ENCODE results near the gene NINL. TPM values are rescaled to one million over a fixed set of nuclear protein-coding genes. Genes with fewer than 3 reads are reported as not detected.

Gene NINL
- total and polyA plus RNA-seq, 2 of the 8 experiments (the other 6 are each of a cell fraction or from before 2014, with no cell fraction given) = 15.3 to 30.0 TPM

DNA sequence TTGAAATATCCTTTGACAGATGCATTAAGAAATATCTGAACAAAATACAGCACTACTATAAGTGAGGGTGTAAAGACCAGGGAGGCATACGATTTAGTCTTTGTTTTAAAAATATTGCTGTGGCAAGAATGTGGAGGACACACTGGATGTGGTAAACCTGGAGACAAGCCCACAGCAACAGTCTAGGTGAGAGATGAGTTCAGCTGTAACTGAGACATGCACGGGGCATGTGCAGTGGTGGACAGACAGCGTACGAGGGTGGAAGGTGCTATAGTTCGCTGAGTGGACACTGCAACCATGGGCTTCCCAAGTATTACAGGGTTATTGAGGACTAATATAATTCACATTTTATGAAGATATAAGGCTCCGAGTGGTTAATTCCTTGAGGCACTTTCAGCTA is 36.7 kb upstream of the NINL start:
- Histone ChIP-seq H3K27me3 (replicated peaks in 1 of 4; ENCODE audit: control insufficient read depth in 3 of 4, extremely low read depth in 1 of 4, insufficient read depth in 3 of 4, low read length in 3 of 4) (peaks cover 0 to 15% (median 4%) of the 10 kb centered on the region in 4 experiments; a peak in 5 of 7 replicates), H3K4me1 (replicated peaks in 1 of 4; ENCODE audit: control insufficient read depth in 3 of 4, insufficient read depth in 4 of 4, low read length in 3 of 4) (peaks cover 0 to 12% (median 5%) of the 10 kb centered on the region in 4 experiments), H3K18ac (ENCODE audit: extremely low read depth, low read length) (no peak overlapping the region), H3K9me3 (ENCODE audit: insufficient read depth in 2 of 2, low read depth in 1 of 2, low read length in 1 of 2) (no peaks in the 10 kb centered on the region), H4K20me1 (replicated peaks in 1 of 2; ENCODE audit: control insufficient read depth in 1 of 2, insufficient read depth in 2 of 2, low read length in 2 of 2) (peaks cover 0 to 4% of the 10 kb centered on the region in 2 experiments), H3K27ac (ENCODE audit: low read depth, low read length) (no peak overlapping the region), H2BK12ac (ENCODE audit: low read depth, low read length) (no peak overlapping the region; the same call in 1 of the 2 replicates), H3K23me2 (ENCODE audit: low read depth, low read length) (peaks cover 15% of the 10 kb centered on the region; the same call in 1 of the 2 replicates), H3K23ac (ENCODE audit: insufficient read length) (no peak overlapping the region), H2BK15ac (ENCODE audit: low read length) (no peak overlapping the region), H4K5ac (ENCODE audit: insufficient read length, low read depth, low read length) (no peak overlapping the region), H3K9ac (replicated peaks in 1 of 4; ENCODE audit: extremely low read depth in 1 of 4, low read depth in 3 of 4, low read length in 3 of 4) (no peak overlapping the region), H2BK5ac (ENCODE audit: low read depth, low read length) (no peak overlapping the region), H3K79me2 (ENCODE audit: control insufficient read depth in 1 of 2, insufficient read depth in 2 of 2, low read length in 2 of 2) (0 out of 4 replicates have a peak, but pooled peaks cover 0 to 3% of the 10 kb centered on the region in 2 experiments), H2AK5ac (ENCODE audit: low read depth, low read length) (no peak overlapping the region), H3K4me2 (ENCODE audit: insufficient read depth in 1 of 2, low read depth in 2 of 2, low read length in 2 of 2) (peak overlapping the region in 1 of 2 experiments; percentile 71; a peak in 2 of 4 replicates), H3K36me3 (ENCODE audit: control insufficient read depth in 2 of 4, insufficient read depth in 4 of 4, low read length in 3 of 4) (no peaks in the 10 kb centered on the region), H2BK120ac (replicated peaks; ENCODE audit: low read depth, low read length) (no peak overlapping the region), H3K56ac (replicated peaks; ENCODE audit: insufficient read length, low read depth, low read length) (no peak overlapping the region), H4K8ac (ENCODE audit: extremely low read depth, insufficient read depth, low read length) (no peak overlapping the region), H3K4me3 (ENCODE audit: extremely low read depth in 1 of 4, insufficient read depth in 2 of 4, low read depth in 3 of 4, low read length in 4 of 4) (0 out of 8 replicates have a peak overlapping the region, but pooled peaks of 1 of the 4 experiments have one; percentile 76), H3K14ac (ENCODE audit: insufficient read length) (no peak overlapping the region), H2BK20ac (ENCODE audit: low read length) (no peak overlapping the region), H2AFZ (ENCODE audit: low read length) (no peak overlapping the region), H3K79me1 (ENCODE audit: low read depth, low read length) (peaks cover 2% of the 10 kb centered on the region; the same call in 1 of the 2 replicates), H3K4ac (replicated peaks; ENCODE audit: insufficient read length, low read depth, low read length) (no peak overlapping the region), H4K91ac (replicated peaks; ENCODE audit: insufficient read length, low read length) (no peak overlapping the region)
- WGBS, 2 experiments (ENCODE audit: extremely low coverage in 1 of 2, insufficient coverage in 1 of 2, insufficient read length in 1 of 2, insufficient replicate concordance in 2 of 2, low coverage in 1 of 2, low lambda C conversion rate in 2 of 2, missing lambda C conversion rate in 1 of 2) = 90% methylated on average over 6 of the region's 6 CpGs; no CpG with 5 or more reads in 1 of the 2 experiments
- FAIRE-seq (no peak), DNase-seq (ENCODE audit: low read depth in 1 of 2, low spot score in 2 of 2) (no peak)
- TF ChIP-seq, protein P1, sequence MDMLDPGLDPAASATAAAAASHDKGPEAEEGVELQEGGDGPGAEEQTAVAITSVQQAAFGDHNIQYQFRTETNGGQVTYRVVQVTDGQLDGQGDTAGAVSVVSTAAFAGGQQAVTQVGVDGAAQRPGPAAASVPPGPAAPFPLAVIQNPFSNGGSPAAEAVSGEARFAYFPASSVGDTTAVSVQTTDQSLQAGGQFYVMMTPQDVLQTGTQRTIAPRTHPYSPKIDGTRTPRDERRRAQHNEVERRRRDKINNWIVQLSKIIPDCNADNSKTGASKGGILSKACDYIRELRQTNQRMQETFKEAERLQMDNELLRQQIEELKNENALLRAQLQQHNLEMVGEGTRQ (IDR thresholded peaks at IDR 0.05; ENCODE audit: low read length) = no peak
- TF ChIP-seq CBX8 (IDR thresholded peaks at IDR 0.05; ENCODE audit: borderline replicate concordance, low read depth, low read length) (no peak), CEBPB (IDR thresholded peaks at IDR 0.05; ENCODE audit: low read depth, low read length) (no peak)
- POLR2A ChIA-PET (ENCODE audit: partially characterized antibody) = interaction anchor here (1.2 kb wide), 3 partner anchors 38 to 90 kb away, joined by 3 to 5 read pairs (median 4); no protein-coding TSS in a partner anchor
- CTCF ChIA-PET (ENCODE audit: partially characterized antibody) = interaction anchor here (0.8 kb wide), 1 partner anchor 11 kb away, joined by 3 read pairs; no protein-coding TSS in a partner anchor
